GM12892 (cell line): ENCODE results near the gene MRFAP1L1.

Experiments used
- POLR2A ChIP-seq: IDR thresholded peaks from 2 replicates; pipeline ENCODE4 v1.6.1; 2011; ENCODE audit warnings: low read depth, low read length, control low read depth
- POLR2AphosphoS5 ChIP-seq: IDR thresholded peaks from 2 replicates; pipeline ENCODE4 v1.6.1; 2011; ENCODE audit warnings: low read depth, low read length, control low read depth
- TAF1 ChIP-seq: IDR thresholded peaks from 2 replicates; pipeline ENCODE4 v1.6.1; 2011; ENCODE audit warnings: low read depth, mild to moderate bottlenecking, control low read depth, low read length, borderline replicate concordance

DNA sequence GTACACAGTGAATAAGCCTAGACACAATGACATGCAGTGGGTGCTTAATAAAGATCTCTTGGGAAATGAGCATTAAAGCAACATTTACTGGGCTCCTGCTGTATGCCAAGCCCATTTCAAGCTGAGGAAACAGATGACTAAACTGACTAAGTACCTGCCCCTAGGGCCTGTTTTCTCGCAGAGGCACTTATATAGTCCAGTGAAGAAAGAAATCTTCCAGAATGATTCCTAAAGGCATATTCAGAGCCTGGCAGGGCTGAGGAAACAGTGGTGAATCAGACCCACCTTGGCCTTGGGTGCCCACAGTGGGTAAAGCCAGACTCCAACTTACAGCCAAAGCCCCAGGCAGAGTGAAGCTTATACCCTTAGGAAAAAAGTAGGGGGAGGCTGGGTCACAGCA lies 38.0 kb downstream of the MRFAP1L1 start:
- TF ChIP-seq POLR2AphosphoS5 (no peak), POLR2A (no peak), TAF1 (no peak)
